Loucy (cell line): Measurements from ENCODE around the gene NOL9.

Experiments used
- H2AFZ ChIP-seq: fragments of 200-600 bp; sonication (generic); 2 replicates; pipeline ENCODE4 v1.6.0; 2016; ENCODE audit warnings: antibody characterized with exemption, mild to moderate bottlenecking, low read length, moderate library complexity
- H3F3A ChIP-seq: fragments of 200-600 bp; 2 replicates; pipeline ENCODE4 v1.6.0; 2016; ENCODE audit warnings: antibody characterized with exemption, low read depth, mild to moderate bottlenecking
- H3K27me3 ChIP-seq: fragments of 200-600 bp; sonication (generic); 2 replicates; pipeline ENCODE4 v1.6.1; 2014; ENCODE audit warnings: low read length, mild to moderate bottlenecking; ENCODE audit not compliant: insufficient read depth, poor library complexity, severe bottlenecking
- H3K36me3 ChIP-seq: fragments of 200-600 bp; sonication (generic); 2 replicates; pipeline ENCODE4 v1.6.1; 2016; ENCODE audit warnings: low read length; ENCODE audit not compliant: insufficient read depth
- H3K4me1 ChIP-seq: fragments of 200-600 bp; sonication (generic); 2 replicates; pipeline ENCODE4 v1.5.1; 2014; ENCODE audit warnings: low read length, mild to moderate bottlenecking; ENCODE audit not compliant: insufficient read depth, poor library complexity, severe bottlenecking
- H3K4me2 ChIP-seq: fragments of 200-600 bp; sonication (generic); 2 replicates; pipeline ENCODE4 v1.6.0; 2014; ENCODE audit warnings: antibody characterized with exemption, low read length, low read depth, mild to moderate bottlenecking; ENCODE audit not compliant: poor library complexity, severe bottlenecking
- H3K4me3 ChIP-seq: fragments of 200-600 bp; sonication (generic); 2 replicates; pipeline ENCODE4 v1.5.1; 2014; ENCODE audit warnings: low read length, mild to moderate bottlenecking, mixed read lengths; ENCODE audit not compliant: poor library complexity, severe bottlenecking
- H3K79me2 ChIP-seq: fragments of 200-600 bp; sonication (generic); 2 replicates; pipeline ENCODE4 v1.6.1; 2014; ENCODE audit warnings: low read length; ENCODE audit not compliant: insufficient read depth
- H3K9ac ChIP-seq: fragments of 200-600 bp; sonication (generic); 2 replicates; pipeline ENCODE4 v1.6.0; 2014; ENCODE audit warnings: mild to moderate bottlenecking, low read depth, low read length, moderate library complexity; ENCODE audit not compliant: poor library complexity, severe bottlenecking
- H3K9me2 ChIP-seq: fragments of 200-600 bp; sonication (generic); replicated peaks from 2 replicates; pipeline ENCODE4 v1.6.1; 2016; ENCODE audit warnings: low read depth, low read length, mixed read lengths
- H3K9me3 ChIP-seq: fragments of 200-600 bp; sonication (generic); 2 replicates; pipeline ENCODE4 v1.6.1; 2014; ENCODE audit warnings: mild to moderate bottlenecking, antibody characterized with exemption, low read length, low read depth; ENCODE audit not compliant: insufficient read depth
- H4K20me1 ChIP-seq: fragments of 200-600 bp; sonication (generic); 2 replicates; pipeline ENCODE4 v1.6.0; 2014; ENCODE audit warnings: antibody characterized with exemption, low read length, mild to moderate bottlenecking; ENCODE audit not compliant: insufficient read depth, poor library complexity, severe bottlenecking
- EZH2phosphoT487 ChIP-seq: fragments of 200-600 bp; IDR thresholded peaks from 2 replicates; pipeline ENCODE4 v1.6.1; 2018; ENCODE audit warnings: antibody characterized with exemption, mild to moderate bottlenecking, moderate library complexity, borderline replicate concordance
- TF ChIP-seq, protein P1 (sequence below): fragments of 200-600 bp; sonication (generic); conservative IDR thresholded peaks from 2 replicates; pipeline ENCODE4 v1.5.1; 2014; ENCODE audit warnings: mild to moderate bottlenecking, antibody characterized with exemption, low read length

The NOL9 gene

DNA sequence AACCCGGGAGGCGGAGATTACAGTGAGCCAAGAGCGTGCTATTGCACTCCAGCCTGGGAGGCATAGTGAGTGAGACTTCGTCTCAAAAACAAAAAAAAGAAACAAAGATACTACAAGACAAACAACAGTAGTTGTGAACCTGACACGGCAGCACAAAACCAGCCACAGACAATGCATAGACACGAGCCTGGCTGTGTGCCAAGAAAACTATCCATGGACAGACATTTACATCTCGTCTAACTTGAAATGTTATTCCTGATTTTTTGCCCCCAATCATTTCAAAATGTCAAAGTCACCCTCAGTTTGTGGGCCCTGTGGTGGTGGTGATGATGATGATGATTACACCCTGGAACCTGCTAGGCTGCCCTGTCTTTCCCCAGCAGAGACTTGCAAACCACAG, 42.0 kb upstream of the NOL9 start:
- Histone ChIP-seq H3K9me3 (no peaks in the 10 kb centered on the region), H2AFZ (no peak overlapping the region), H3K9ac (no peak overlapping the region), H3K27me3 (no peaks in the 10 kb centered on the region), H3K4me1 (peaks cover 28% of the 10 kb centered on the region), H3K79me2 (peaks cover 57% of the 10 kb centered on the region), H3K9me2 (no peaks in the 10 kb centered on the region), H3K36me3 (peaks cover 57% of the 10 kb centered on the region; the same call in 1 of the 2 replicates), H4K20me1 (peaks cover 38% of the 10 kb centered on the region), H3K4me2 (peak overlapping the region; percentile 41), H3F3A (no peaks in the 10 kb centered on the region), H3K4me3 (no peak overlapping the region)
- TF ChIP-seq EZH2phosphoT487, result no peak
- TF ChIP-seq, protein P1, sequence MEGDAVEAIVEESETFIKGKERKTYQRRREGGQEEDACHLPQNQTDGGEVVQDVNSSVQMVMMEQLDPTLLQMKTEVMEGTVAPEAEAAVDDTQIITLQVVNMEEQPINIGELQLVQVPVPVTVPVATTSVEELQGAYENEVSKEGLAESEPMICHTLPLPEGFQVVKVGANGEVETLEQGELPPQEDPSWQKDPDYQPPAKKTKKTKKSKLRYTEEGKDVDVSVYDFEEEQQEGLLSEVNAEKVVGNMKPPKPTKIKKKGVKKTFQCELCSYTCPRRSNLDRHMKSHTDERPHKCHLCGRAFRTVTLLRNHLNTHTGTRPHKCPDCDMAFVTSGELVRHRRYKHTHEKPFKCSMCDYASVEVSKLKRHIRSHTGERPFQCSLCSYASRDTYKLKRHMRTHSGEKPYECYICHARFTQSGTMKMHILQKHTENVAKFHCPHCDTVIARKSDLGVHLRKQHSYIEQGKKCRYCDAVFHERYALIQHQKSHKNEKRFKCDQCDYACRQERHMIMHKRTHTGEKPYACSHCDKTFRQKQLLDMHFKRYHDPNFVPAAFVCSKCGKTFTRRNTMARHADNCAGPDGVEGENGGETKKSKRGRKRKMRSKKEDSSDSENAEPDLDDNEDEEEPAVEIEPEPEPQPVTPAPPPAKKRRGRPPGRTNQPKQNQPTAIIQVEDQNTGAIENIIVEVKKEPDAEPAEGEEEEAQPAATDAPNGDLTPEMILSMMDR, result no peak

GRCh38 chr1:6594977-6595740, 40.8 kb upstream of the NOL9 start:
- peaks cover 59% of the 10 kb centered on the region; the same call in 1 of the 2 replicates for H3K36me3 ChIP-seq
- no peak overlapping the region for H3K9ac ChIP-seq
- H4K20me1 ChIP-seq, result peaks cover 31% of the 10 kb centered on the region
- H3K4me2 ChIP-seq, result no peak overlapping the region
- no peak for TF ChIP-seq EZH2phosphoT487
- TF ChIP-seq, protein P1, result no peak
- H2AFZ ChIP-seq, result no peak overlapping the region
- no peaks in the 10 kb centered on the region for H3K27me3 ChIP-seq
- H3K9me2 ChIP-seq, result no peaks in the 10 kb centered on the region
- no peaks in the 10 kb centered on the region for H3F3A ChIP-seq
- H3K79me2 ChIP-seq, result peaks cover 45% of the 10 kb centered on the region
- H3K4me1 ChIP-seq, result peaks cover 21% of the 10 kb centered on the region
- H3K4me3 ChIP-seq, result no peak overlapping the region
- H3K9me3 ChIP-seq, result no peaks in the 10 kb centered on the region

- peaks cover 33% of the 10 kb centered on the region for H3K79me2 ChIP-seq
- H3K27me3 ChIP-seq, result no peaks in the 10 kb centered on the region
- H3K9me3 ChIP-seq, result no peaks in the 10 kb centered on the region
- no peaks in the 10 kb centered on the region for H3F3A ChIP-seq
- H3K4me1 ChIP-seq, result peaks cover 12% of the 10 kb centered on the region
- H2AFZ ChIP-seq, result no peak overlapping the region
- no peak overlapping the region for H3K4me3 ChIP-seq
- H3K36me3 ChIP-seq, result peaks cover 70% of the 10 kb centered on the region; the same call in 1 of the 2 replicates
- H3K9ac ChIP-seq, result no peak overlapping the region
- TF ChIP-seq EZH2phosphoT487, result no peak
- TF ChIP-seq, protein P1, result no peak
- peaks cover 22% of the 10 kb centered on the region for H4K20me1 ChIP-seq
- no peaks in the 10 kb centered on the region for H3K9me2 ChIP-seq
- no peak overlapping the region for H3K4me2 ChIP-seq
Observed at GRCh38 chr1:6593810-6594209, 39.5 kb upstream of the NOL9 start.
